Measurements from ENCODE around the gene TRAIP. TPM values are rescaled to one million over a fixed set of nuclear protein-coding genes. Genes with fewer than 3 reads are reported as not detected.

The TRAIP gene
- total and polyA plus RNA-seq, 2 donors (not counting 1 experiment from before 2014, with no cell fraction given): 5.0 to 8.7 TPM

- POLR2A ChIA-PET: no interaction called here
- intact Hi-C loops (cut with micrococcal nuclease): no loop called here
Measured at GRCh38 chr3:49792371-49793150, 63.8 kb downstream of the TRAIP start.

More at GRCh38 chr3:49792371-49793150, 63.8 kb downstream of the TRAIP start:
- H2AFZ ChIP-seq (ENCODE audit: insufficient read depth, low read depth, low read length, poor library complexity, severe bottlenecking): no peak overlapping the region
- Mint-ChIP-seq H3K9me3 (ENCODE audit: insufficient read depth) (no peaks in the 10 kb centered on the region), H3K27ac (no peak overlapping the region), H3K4me1 (peaks cover 5% of the 10 kb centered on the region), H3K4me3 (no peak overlapping the region), H3K27me3 (no peaks in the 10 kb centered on the region)
- TF ChIP-seq EZH2 (IDR thresholded peaks at IDR 0.05; ENCODE audit: borderline replicate concordance, insufficient read depth, low read depth, low read length, poor library complexity, severe bottlenecking) (no peak), CTCF (IDR thresholded peaks at IDR 0.05) (no peak)
- WGBS (ENCODE audit: insufficient coverage): 91% methylated on average over 10 of the region's 10 CpGs
- no peaks in the 10 kb centered on the region for H3K9me3 ChIP-seq (ENCODE audit: control extremely low read depth in 1 of 3, control insufficient read depth in 2 of 3, insufficient read depth in 1 of 3, low read length in 2 of 3)
- ATAC-seq (ENCODE audit: low read depth) (no peak), DNase-seq (no peak)
- no peak overlapping the region for H3K4me2 ChIP-seq (replicated peaks; ENCODE audit: low read depth, low read length, poor library complexity, severe bottlenecking)
- no peaks in the 10 kb centered on the region for H3K36me3 ChIP-seq (replicated peaks in 1 of 2; ENCODE audit: control extremely low read depth in 1 of 2, control insufficient read depth in 1 of 2, extremely low read depth in 1 of 2, insufficient read depth in 2 of 2, low read length in 1 of 2)
- peaks cover 0 to 8% of the 10 kb centered on the region in 2 donors for H3K4me1 ChIP-seq (ENCODE audit: control insufficient read depth in 2 of 2, insufficient read depth in 2 of 2, low read length in 2 of 2)
- no peaks in the 10 kb centered on the region for H4K20me1 ChIP-seq (ENCODE audit: control insufficient read depth, insufficient read depth, low read length, poor library complexity, severe bottlenecking)
- no peak overlapping the region for H3K4me3 ChIP-seq (ENCODE audit: control extremely low read depth in 1 of 5, extremely low read depth in 1 of 5, insufficient read depth in 1 of 5, low read depth in 2 of 5, low read length in 4 of 5)
- H3K27ac ChIP-seq (ENCODE audit: low read length in 2 of 2): no peak overlapping the region
- CTCF ChIA-PET: interaction anchor here (1.1 to 1.2 kb wide), 2 partner anchors 10 to 47 kb away, joined by 3 read pairs; no protein-coding TSS in a partner anchor
- H3K27me3 ChIP-seq (replicated peaks in 1 of 4; ENCODE audit: control extremely low read depth in 1 of 4, control insufficient read depth in 3 of 4, insufficient read depth in 4 of 4, low read length in 3 of 4): no peaks in the 10 kb centered on the region
- H3K79me2 ChIP-seq (ENCODE audit: control insufficient read depth, insufficient read depth, low read length): no peaks in the 10 kb centered on the region
- H3K9ac ChIP-seq (ENCODE audit: low read length): no peak overlapping the region
